ENCODE measurements around the gene KCNK6. TPM values are rescaled to one million over a fixed set of nuclear protein-coding genes. Genes with fewer than 3 reads are reported as not detected.
A peak's percentile ranks its signal among the peaks of the same experiment; 100 is the strongest.

The KCNK6 gene
- total RNA-seq, 1 experiment from 2014 or later = 18.3 TPM

- TF ChIP-seq ZNF512 (CRISPR knock-in tag; IDR thresholded peaks at IDR 0.05; ENCODE audit: borderline replicate concordance) (0 out of 2 replicates have a peak, but pooled peaks have one; percentile 21), NR2C2 (CRISPR knock-in tag; IDR thresholded peaks at IDR 0.05) (no peak), TP53 (CRISPR knock-in tag; IDR thresholded peaks at IDR 0.05) (peak; percentile 71; the same call in 1 of the 2 replicates), SOX15 (CRISPR knock-in tag; IDR thresholded peaks at IDR 0.05) (no peak), CDX4 (CRISPR knock-in tag; IDR thresholded peaks at IDR 0.05; ENCODE audit: borderline replicate concordance) (no peak), USF1 (CRISPR knock-in tag; IDR thresholded peaks at IDR 0.05) (no peak), NR3C1 (CRISPR knock-in tag; conservative IDR thresholded peaks at IDR 0.05; ENCODE audit: low read depth) (no peak), ESRRA (CRISPR knock-in tag; IDR thresholded peaks at IDR 0.05; ENCODE audit: borderline replicate concordance) (no peak), ZNF317 (CRISPR knock-in tag; IDR thresholded peaks at IDR 0.05; ENCODE audit: borderline replicate concordance, low read depth) (no peak), ERG (CRISPR knock-in tag; IDR thresholded peaks at IDR 0.05) (no peak), ZNF263 (CRISPR knock-in tag; IDR thresholded peaks at IDR 0.05; ENCODE audit: low read depth) (peak; percentile 29; the same call in 1 of the 2 replicates), ATF3 (CRISPR knock-in tag; conservative IDR thresholded peaks at IDR 0.05) (no peak), ZBTB21 (CRISPR knock-in tag; IDR thresholded peaks at IDR 0.05; ENCODE audit: borderline replicate concordance) (peak; percentile 15; the same call in 1 of the 2 replicates), FOXJ3 (CRISPR knock-in tag; IDR thresholded peaks at IDR 0.05; ENCODE audit: borderline replicate concordance) (no peak), ZNF671 (CRISPR knock-in tag; IDR thresholded peaks at IDR 0.05) (no peak), JUN (CRISPR knock-in tag; IDR thresholded peaks at IDR 0.05) (peak; percentile 77; the same call in 1 of the 2 replicates), RORB (CRISPR knock-in tag; IDR thresholded peaks at IDR 0.05) (no peak), CREB1 (CRISPR knock-in tag; IDR thresholded peaks at IDR 0.05) (no peak; the same call in 1 of the 2 replicates), FOXK1 (CRISPR knock-in tag; IDR thresholded peaks at IDR 0.05) (peak; percentile 41), HMGXB4 (CRISPR knock-in tag; IDR thresholded peaks at IDR 0.05) (no peak; the same call in 1 of the 2 replicates), PRDM15 (CRISPR knock-in tag; IDR thresholded peaks at IDR 0.05) (0 out of 2 replicates have a peak, but pooled peaks have one; percentile 22)
- TF ChIP-seq, protein P1, sequence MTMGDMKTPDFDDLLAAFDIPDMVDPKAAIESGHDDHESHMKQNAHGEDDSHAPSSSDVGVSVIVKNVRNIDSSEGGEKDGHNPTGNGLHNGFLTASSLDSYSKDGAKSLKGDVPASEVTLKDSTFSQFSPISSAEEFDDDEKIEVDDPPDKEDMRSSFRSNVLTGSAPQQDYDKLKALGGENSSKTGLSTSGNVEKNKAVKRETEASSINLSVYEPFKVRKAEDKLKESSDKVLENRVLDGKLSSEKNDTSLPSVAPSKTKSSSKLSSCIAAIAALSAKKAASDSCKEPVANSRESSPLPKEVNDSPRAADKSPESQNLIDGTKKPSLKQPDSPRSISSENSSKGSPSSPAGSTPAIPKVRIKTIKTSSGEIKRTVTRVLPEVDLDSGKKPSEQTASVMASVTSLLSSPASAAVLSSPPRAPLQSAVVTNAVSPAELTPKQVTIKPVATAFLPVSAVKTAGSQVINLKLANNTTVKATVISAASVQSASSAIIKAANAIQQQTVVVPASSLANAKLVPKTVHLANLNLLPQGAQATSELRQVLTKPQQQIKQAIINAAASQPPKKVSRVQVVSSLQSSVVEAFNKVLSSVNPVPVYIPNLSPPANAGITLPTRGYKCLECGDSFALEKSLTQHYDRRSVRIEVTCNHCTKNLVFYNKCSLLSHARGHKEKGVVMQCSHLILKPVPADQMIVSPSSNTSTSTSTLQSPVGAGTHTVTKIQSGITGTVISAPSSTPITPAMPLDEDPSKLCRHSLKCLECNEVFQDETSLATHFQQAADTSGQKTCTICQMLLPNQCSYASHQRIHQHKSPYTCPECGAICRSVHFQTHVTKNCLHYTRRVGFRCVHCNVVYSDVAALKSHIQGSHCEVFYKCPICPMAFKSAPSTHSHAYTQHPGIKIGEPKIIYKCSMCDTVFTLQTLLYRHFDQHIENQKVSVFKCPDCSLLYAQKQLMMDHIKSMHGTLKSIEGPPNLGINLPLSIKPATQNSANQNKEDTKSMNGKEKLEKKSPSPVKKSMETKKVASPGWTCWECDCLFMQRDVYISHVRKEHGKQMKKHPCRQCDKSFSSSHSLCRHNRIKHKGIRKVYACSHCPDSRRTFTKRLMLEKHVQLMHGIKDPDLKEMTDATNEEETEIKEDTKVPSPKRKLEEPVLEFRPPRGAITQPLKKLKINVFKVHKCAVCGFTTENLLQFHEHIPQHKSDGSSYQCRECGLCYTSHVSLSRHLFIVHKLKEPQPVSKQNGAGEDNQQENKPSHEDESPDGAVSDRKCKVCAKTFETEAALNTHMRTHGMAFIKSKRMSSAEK (CRISPR knock-in tag; IDR thresholded peaks at IDR 0.05; ENCODE audit: borderline replicate concordance) = no peak
Observed at GRCh38 chr19:38319421-38320258, at the start of gene KCNK6 (continued).

All from WTC11 (cell line).